OCI-LY7 (cell line): ENCODE measurements around the gene CYP46A1.

Experiments used
- EZH2phosphoT487 ChIP-seq: fragments of 200-600 bp; sonication (generic); IDR thresholded peaks from 2 replicates; pipeline ENCODE4 v1.6.1; 2018; ENCODE audit warnings: low read depth, borderline replicate concordance, mild to moderate bottlenecking, mixed run types, antibody characterized with exemption, low read length, moderate library complexity, mixed read lengths
- TF ChIP-seq, protein P1 (sequence below): fragments of 200-600 bp; sonication (generic); conservative IDR thresholded peaks from 2 replicates; pipeline ENCODE4 v1.5.1; 2014; ENCODE audit warnings: mild to moderate bottlenecking, antibody characterized with exemption, low read length, moderate library complexity, mixed read lengths

DNA sequence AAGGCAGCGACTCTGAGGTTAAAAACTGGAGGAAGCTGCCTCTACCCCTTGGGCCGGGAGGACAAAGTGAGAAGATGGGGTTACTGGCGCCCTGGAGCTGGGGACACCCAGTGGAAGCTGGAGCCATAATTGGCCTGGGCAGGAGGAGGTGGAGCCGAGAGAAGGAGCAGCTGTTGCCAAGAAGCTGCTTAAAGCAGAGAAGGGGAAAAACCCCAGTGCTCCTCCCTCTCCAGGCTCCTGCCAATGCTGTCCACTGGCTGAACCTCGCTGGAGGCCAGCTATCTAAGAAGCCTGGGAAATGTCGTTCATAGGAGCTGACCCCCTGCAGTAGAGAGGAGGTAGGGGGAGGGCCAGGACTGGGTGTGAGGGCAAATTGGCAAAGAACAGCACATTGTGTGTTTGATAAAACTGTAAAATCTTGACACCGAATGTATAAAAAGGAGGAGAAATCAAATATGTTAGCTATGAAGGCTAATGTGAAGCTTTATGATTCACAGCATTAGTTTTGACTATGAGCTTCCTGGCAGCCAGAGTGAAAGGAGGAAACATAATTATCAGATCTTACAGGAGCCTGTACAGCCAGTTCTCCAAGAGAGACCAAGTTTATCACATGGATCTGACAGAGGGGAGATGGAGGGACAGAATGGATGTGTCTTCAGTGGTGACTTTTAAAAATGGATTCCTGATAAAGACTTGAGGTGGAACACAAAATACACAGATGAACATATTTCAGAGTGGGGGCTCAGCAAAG lies 29.7 kb upstream of the CYP46A1 start:
- no peak for TF ChIP-seq EZH2phosphoT487
- TF ChIP-seq, protein P1, sequence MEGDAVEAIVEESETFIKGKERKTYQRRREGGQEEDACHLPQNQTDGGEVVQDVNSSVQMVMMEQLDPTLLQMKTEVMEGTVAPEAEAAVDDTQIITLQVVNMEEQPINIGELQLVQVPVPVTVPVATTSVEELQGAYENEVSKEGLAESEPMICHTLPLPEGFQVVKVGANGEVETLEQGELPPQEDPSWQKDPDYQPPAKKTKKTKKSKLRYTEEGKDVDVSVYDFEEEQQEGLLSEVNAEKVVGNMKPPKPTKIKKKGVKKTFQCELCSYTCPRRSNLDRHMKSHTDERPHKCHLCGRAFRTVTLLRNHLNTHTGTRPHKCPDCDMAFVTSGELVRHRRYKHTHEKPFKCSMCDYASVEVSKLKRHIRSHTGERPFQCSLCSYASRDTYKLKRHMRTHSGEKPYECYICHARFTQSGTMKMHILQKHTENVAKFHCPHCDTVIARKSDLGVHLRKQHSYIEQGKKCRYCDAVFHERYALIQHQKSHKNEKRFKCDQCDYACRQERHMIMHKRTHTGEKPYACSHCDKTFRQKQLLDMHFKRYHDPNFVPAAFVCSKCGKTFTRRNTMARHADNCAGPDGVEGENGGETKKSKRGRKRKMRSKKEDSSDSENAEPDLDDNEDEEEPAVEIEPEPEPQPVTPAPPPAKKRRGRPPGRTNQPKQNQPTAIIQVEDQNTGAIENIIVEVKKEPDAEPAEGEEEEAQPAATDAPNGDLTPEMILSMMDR = no peak
